Cardiac fibroblast (primary cell): ENCODE measurements around the gene DUSP1.

Experiments
- DNase-seq, 2 donors: peaks; one replicate each; pipeline versions ENCODE4 v3.0.0 to v3.0.0-alpha.2; 2010; ENCODE audit warnings: low read depth in 2 of 2
- H3K4me3 ChIP-seq, 2 donors: replicated peaks in 1 of 2; 1 replicate in 1 of 2; 2 replicates in 1 of 2; pipeline ENCODE4 v1.5.1; 2011; ENCODE audit warnings: low read depth in 2 of 2, low read length in 2 of 2, mild to moderate bottlenecking in 2 of 2, moderate library complexity in 1 of 2
- TF ChIP-seq, protein P1 (sequence below): IDR thresholded peaks from one replicate; pipeline ENCODE4 v1.5.1; 2011; ENCODE audit warnings: low read depth, mild to moderate bottlenecking, low read length, inconsistent platforms

Gene DUSP1

GRCh38 chr5:172731680-172732074 is 39.3 kb downstream of the DUSP1 start:
- no peak overlapping the region for H3K4me3 ChIP-seq
- DNase-seq = no peak
- TF ChIP-seq, protein P1, sequence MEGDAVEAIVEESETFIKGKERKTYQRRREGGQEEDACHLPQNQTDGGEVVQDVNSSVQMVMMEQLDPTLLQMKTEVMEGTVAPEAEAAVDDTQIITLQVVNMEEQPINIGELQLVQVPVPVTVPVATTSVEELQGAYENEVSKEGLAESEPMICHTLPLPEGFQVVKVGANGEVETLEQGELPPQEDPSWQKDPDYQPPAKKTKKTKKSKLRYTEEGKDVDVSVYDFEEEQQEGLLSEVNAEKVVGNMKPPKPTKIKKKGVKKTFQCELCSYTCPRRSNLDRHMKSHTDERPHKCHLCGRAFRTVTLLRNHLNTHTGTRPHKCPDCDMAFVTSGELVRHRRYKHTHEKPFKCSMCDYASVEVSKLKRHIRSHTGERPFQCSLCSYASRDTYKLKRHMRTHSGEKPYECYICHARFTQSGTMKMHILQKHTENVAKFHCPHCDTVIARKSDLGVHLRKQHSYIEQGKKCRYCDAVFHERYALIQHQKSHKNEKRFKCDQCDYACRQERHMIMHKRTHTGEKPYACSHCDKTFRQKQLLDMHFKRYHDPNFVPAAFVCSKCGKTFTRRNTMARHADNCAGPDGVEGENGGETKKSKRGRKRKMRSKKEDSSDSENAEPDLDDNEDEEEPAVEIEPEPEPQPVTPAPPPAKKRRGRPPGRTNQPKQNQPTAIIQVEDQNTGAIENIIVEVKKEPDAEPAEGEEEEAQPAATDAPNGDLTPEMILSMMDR = no peak

DNA sequence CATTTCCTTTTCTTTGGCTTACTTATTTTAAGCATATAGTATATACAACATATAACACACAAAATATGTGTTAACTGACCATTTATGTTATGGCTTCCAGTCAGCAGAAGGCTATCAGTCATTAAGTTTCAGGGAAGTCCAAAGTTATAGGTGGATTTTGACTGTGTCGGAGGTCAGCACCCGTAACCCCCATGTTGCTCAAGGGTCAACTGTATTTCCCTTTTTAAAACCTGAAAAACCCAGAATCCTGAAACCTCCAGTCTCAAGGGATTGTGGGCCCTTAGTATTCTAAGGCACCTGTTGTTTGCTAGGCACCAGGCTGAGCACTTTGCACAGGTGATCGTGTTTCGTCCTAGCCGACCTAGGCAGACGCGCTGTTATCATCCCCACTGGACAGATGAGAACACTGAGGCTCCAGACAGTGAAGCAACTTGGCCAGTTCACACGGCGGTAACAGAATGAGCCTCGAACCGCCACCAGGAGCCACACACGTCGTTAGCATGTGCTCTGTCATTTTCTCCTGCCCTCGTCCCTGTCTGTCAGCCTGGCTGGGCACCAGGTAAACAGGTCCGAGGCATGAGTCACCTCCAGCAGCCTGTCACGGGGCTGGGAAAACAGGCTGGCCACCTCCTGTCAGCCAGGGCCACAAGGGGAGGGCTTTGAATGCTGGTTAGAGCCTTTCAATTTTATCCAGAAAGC is 39.9 kb downstream of the DUSP1 start:
- DNase-seq = no peak
- TF ChIP-seq, protein P1 = no peak
- no peak overlapping the region for H3K4me3 ChIP-seq

- no peak for DNase-seq
- TF ChIP-seq, protein P1 = no peak
- no peak overlapping the region for H3K4me3 ChIP-seq
These were observed 40.8 kb downstream of the DUSP1 start for GRCh38 chr5:172730222-172730621.

- no peak overlapping the region for H3K4me3 ChIP-seq
- TF ChIP-seq, protein P1 = no peak
- no peak for DNase-seq
These were observed 41.4 kb downstream of the DUSP1 start for GRCh38 chr5:172729588-172729987.

DNA sequence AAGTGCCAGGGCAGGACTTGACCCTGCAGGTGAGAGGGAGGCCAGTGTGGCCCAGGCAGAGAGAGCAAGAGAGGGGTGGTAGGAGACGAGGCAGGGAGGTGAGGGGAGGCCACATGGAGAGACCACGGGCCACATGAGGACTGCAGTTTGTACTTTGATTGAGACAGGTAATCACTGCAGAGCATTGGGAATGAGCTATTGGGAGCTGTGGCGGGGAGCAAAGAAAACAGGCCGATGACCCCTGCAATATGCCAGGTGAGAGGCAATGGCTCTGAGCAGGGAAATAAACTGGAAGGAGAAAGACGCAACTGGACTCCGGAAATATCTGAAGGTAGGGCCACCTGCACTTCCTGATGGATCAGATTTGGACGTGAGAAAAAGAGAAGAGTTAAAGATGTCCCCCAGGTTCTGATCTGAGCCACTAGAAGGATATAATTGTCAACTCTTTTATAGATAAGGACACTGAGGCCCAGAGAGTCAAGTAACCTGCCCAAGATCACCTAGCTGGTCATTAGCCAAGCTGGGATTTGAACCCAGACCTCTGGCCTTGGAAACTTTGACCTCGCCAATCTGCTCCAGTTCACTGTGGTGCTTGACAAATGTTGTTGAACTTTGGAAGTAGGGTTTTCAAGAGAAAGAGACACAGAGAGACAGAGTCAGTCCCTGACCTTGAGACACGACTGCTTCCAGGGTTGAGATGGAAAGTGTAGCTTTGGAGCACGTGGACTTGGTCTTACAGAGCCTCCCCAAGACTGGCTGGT is 42.3 kb downstream of the DUSP1 start:
- no peak overlapping the region for H3K4me3 ChIP-seq
- DNase-seq = no peak
- TF ChIP-seq, protein P1 = no peak

- H3K4me3 ChIP-seq = no peak overlapping the region
- no peak for DNase-seq
- TF ChIP-seq, protein P1 = no peak
These were observed 43.4 kb downstream of the DUSP1 start for GRCh38 chr5:172727551-172727950.
